ENCODE measurements around the gene CCDC192.

DNA sequence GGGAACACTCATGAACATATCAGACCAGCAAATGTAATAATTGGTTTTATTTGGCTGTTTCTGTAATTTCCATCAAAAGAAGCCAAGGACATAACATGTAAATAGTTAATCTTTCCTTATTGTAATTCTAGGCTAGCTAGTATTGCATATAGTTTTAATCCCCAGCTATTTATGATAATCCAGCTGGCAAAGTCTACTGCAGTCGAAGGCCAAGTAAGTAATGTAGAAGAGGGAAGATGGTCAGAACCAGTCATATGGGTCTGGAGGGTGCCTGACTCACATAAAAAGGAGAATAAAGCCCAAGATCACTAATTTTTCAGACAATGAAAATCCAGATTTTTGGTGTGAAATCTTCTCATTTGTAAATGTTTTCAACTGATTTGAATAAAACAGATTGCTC, 106.3 kb downstream of the CCDC192 start:
- TF ChIP-seq, protein P1, sequence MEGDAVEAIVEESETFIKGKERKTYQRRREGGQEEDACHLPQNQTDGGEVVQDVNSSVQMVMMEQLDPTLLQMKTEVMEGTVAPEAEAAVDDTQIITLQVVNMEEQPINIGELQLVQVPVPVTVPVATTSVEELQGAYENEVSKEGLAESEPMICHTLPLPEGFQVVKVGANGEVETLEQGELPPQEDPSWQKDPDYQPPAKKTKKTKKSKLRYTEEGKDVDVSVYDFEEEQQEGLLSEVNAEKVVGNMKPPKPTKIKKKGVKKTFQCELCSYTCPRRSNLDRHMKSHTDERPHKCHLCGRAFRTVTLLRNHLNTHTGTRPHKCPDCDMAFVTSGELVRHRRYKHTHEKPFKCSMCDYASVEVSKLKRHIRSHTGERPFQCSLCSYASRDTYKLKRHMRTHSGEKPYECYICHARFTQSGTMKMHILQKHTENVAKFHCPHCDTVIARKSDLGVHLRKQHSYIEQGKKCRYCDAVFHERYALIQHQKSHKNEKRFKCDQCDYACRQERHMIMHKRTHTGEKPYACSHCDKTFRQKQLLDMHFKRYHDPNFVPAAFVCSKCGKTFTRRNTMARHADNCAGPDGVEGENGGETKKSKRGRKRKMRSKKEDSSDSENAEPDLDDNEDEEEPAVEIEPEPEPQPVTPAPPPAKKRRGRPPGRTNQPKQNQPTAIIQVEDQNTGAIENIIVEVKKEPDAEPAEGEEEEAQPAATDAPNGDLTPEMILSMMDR (IDR thresholded peaks at IDR 0.05; ENCODE audit: insufficient read depth, low read length, poor library complexity, severe bottlenecking) = no peak
- TF ChIP-seq EZH2phosphoT487 (conservative IDR thresholded peaks at IDR 0.05; ENCODE audit: low read length) = no peak

All from SU-DHL-6 (cell line).